Left cardiac atrium (tissue), 4 donors: ENCODE measurements around the gene GALNT15. TPM values are rescaled to one million over a fixed set of nuclear protein-coding genes. Genes with fewer than 3 reads are reported as not detected.

Experiments used
- ATAC-seq, 2 donors: fragments of 200-7000 bp; cut with Tn5 transposase; one replicate each; pipeline ENCODE4 v1.9.1; 2020; ENCODE audit warnings: mild to moderate bottlenecking in 2 of 2, moderate library complexity in 2 of 2
- DNase-seq: peaks from one replicate; pipeline ENCODE4 v3.0.0-alpha.2; 2020
- intact Hi-C, 2 donors: fragments of 100-400 bp; cut with DNase I; formaldehyde crosslinking; loops; one replicate each; pipeline versions ENCODE4 v1.14.1 to v1.15.1; 2022 to 2023
- total RNA-seq, 2 donors: library from RNA; stranded (reverse); fragmentation: NEBNext Ultra II Directional; extraction: Animal tissue kit (Norgen Biotek cat#: 25700); gene quantifications; one replicate each; pipeline ENCODE4 v1.2.1, GENCODE V29; 2021
- donor health status: DM: no; HTN: yes; CAD: no.
- donor health status: DM: no; HTN: yes; CAD: no; lungs with severe emphysema.
- donor health status: DM: yes; HTN: yes; CAD: no.
- donor health status: Dilated cardiomyopathy.

The GALNT15 gene
- total RNA-seq, 2 donors from 2014 or later, result 11.1 to 26.5 TPM

- ATAC-seq (peak; percentile 82 to 83), DNase-seq (peak; percentile 29)
- intact Hi-C loops, result loop anchor here (5.0 to 10.0 kb wide), 2 partner anchors 192 to 619 kb away; no protein-coding TSS in a partner anchor
These were observed 69.4 kb downstream of the GALNT15 start for GRCh38 chr3:16243706-16244490.

DNA sequence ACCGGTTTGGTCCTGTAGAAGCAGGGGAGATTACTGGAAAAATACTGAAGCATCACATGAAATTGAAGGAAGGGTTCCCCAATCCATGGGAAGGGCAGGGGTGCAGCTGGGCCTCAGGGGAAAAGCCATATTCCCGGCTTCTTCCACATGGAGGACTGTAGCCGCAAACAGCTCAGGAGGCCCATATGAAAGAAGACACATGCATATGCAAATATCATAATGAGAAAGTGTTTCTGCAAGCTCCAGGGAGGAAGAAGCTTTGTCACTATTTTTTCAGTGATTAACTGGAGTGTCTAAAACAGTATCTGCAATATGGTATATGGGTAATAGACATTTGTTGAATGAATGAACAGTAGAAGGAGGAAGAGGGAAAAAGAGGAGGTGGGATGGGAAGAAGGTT lies 71.1 kb downstream of the GALNT15 start:
- no peak for ATAC-seq
- intact Hi-C loops, result loop anchor here (5.0 to 10.0 kb wide), 3 partner anchors 68 to 621 kb away; no protein-coding TSS in a partner anchor
- no peak for DNase-seq

DNA sequence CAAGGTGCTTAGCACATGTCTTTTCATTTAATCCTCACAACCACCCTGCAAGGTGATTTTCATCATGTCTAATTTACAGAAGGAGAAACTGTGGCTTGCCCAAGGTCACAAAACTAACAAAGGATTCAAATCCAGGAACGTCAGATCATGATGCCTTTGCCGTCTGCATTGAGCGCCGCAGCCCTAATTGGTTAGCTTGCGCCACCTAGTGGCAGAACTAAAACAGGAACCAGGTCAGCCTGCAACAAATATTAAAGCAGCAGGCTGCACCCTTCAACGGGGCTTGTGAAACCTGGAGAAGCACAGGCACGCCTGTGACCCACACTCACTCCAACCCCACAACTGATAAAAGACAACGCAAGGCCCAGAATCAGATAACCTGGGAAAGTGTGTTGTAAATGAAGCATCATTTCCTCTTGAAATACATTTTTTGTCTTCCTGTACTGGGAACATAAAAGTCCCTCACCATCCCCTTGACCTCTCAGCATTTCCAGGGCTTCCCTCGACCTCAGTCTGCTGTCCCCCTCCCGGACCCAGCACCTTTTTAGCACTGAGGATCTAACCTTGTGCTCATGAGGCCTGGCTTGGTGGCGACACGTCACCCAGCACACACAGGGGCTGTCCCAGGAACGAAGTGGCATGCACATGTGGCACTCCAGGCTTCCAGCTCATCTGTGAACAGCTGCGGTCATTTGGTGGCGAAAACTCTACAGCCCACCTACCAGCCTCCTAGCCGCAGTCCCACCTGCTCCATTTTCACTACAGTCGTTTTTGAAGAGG lies 73.0 kb downstream of the GALNT15 start:
- intact Hi-C loops, result loop anchor here (1.0 to 10.0 kb wide), 4 partner anchors 70 to 623 kb away; no protein-coding TSS in a partner anchor

DNA sequence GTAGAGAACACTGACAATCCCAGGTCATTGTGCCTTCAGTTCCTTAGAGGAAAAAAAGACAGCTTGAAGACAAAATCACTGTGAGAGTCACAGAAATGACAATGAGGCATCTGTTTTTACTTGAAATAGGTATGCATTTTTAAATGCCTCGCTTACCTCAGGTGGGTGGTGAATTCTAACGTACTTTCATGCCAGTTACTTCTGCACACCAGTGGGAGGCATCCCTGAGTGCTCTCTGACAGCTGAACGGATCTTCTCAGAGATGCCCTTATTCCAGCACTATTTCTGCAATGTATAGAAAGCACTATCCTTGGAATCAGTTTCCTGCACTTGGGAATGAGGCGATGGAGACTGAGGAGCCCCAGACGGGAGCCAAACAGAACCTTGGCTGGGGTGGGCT lies 74.1 kb downstream of the GALNT15 start:
- ATAC-seq (no peak), DNase-seq (no peak)
- intact Hi-C loops, result loop anchor here (5.0 to 10.0 kb wide), 3 partner anchors 71 to 624 kb away; no protein-coding TSS in a partner anchor

More for the DNA sequence above, 73.0 kb downstream of the GALNT15 start:
- ATAC-seq (peak; percentile 58 to 68), DNase-seq (peak; percentile 79)

GRCh38 chr3:16249336-16249735 lies 74.9 kb downstream of the GALNT15 start:
- ATAC-seq (no peak), DNase-seq (no peak)
- intact Hi-C loops, result loop anchor here (5.0 to 10.0 kb wide), 3 partner anchors 72 to 625 kb away; no protein-coding TSS in a partner anchor

DNA sequence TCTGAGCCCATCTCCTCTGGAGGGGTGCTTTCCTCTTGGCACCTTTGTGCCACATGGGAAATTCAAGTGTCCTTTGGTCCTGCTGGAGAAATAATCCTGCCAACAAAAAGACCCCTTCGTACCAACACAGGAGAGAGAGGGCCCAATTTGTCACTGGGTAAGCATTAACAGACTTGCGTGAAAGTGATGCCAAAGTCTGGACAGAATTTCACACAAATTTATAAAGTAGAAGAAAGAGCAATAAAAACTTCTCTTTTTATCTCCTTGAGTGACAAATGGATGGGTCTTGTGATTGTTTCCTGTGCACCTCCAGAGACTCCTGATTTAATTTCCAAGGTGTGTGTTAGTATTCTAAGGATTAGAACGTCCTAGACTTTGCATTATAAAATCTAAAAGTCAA lies 75.4 kb downstream of the GALNT15 start:
- intact Hi-C loops, result loop anchor here (5.0 to 10.0 kb wide), 3 partner anchors 73 to 625 kb away; no protein-coding TSS in a partner anchor
- DNase-seq (no peak), ATAC-seq (no peak)

DNA sequence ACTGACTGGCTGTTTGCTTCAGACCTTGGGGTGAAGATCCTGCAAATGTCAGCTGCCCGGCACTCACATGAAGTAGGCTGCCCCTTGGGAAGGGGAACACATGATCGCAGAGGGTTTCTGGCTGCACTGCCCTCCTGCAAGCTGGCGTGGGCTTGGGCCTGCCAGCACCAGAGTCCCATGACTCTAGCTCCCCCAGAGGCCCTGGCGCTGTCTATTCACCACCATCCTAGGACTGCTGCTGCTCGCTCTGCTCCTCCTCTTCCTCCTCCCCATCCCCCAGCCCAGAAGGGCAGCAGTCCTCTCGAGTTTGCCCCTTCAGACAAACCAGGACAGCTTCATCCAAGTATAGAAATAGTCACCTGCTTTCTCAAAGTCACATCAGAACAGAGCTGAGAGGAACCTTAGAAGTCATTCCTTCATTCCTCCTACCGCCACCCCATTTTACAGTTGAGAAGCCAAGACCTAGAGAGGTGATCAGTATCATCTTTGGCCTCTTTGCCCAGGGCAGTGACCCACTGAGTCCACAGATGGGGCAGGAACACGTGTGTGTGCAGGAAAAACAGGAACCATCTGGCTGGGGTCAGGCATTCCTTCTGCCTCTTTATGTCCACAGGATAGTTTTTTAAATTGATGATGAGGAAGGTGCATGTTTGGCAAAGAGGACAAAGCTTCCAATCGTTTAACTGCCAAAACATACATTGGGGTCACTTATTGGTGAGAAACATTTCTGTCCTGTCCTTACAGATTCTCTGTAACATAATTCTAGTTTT lies 77.0 kb downstream of the GALNT15 start:
- DNase-seq (no peak), ATAC-seq (no peak)
- intact Hi-C loops, result no loop called here

- no peak for ATAC-seq
- DNase-seq, result no peak
- intact Hi-C loops, result no loop called here
These were observed 77.9 kb downstream of the GALNT15 start for GRCh38 chr3:16252243-16252978.

GRCh38 chr3:16252988-16253387 lies 78.5 kb downstream of the GALNT15 start:
- intact Hi-C loops, result no loop called here
- ATAC-seq, result no peak
- no peak for DNase-seq

- intact Hi-C loops, result no loop called here
- DNase-seq (peak; percentile 63), ATAC-seq (peak; percentile 85 to 88)
These were observed 79.1 kb downstream of the GALNT15 start for GRCh38 chr3:16253601-16254000.

DNA sequence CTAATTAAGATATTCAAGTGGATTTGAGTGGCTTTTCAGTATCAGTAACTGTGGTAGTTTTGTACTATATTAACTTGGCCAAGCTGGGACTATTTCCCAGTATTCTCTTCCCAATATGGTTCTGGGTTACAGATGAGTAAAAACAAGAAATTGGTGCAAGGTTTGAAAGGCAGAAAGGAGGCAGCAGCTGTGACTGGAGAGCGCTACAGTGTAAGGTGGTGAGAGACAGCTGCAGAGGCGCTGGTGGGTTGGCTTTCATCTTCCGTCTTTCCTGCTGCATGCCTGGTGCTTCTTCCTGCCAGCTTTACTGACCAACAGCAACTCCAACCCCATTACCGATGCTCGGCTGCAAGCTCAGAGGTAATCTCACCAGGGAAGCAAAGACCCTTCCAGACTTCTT lies 80.4 kb downstream of the GALNT15 start:
- DNase-seq (no peak), ATAC-seq (no peak)
- intact Hi-C loops, result loop anchor here in 1 of 2 donors (5.0 kb wide), 1 partner anchor 398 kb away; no protein-coding TSS in a partner anchor

DNA sequence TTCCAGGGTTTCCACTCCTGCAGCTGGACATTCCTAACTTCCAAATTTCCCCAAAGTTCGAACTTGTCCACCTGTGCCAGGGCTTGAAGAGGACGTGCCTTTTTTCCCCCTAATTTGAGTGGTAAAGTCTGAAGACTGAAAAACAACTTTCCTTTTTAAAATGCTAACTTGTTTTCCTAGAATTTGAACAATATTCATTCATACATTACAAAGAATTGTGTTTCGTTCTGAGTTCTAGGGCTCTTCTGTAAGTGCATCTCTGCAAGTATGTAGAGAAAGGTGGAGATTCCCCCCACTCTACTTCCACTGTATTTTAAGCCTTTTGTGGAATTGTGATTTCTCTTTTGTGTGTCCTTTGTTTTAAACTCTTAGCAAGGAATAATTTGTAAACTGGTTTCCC lies 80.8 kb downstream of the GALNT15 start:
- no peak for DNase-seq
- intact Hi-C loops, result loop anchor here in 1 of 2 donors (5.0 kb wide), 1 partner anchor 398 kb away; no protein-coding TSS in a partner anchor
- no peak for ATAC-seq

- intact Hi-C loops, result loop anchor here in 1 of 2 donors (5.0 kb wide), 1 partner anchor 398 kb away; no protein-coding TSS in a partner anchor
- ATAC-seq (no peak), DNase-seq (no peak)
These were observed 81.2 kb downstream of the GALNT15 start for GRCh38 chr3:16255726-16256125.

DNA sequence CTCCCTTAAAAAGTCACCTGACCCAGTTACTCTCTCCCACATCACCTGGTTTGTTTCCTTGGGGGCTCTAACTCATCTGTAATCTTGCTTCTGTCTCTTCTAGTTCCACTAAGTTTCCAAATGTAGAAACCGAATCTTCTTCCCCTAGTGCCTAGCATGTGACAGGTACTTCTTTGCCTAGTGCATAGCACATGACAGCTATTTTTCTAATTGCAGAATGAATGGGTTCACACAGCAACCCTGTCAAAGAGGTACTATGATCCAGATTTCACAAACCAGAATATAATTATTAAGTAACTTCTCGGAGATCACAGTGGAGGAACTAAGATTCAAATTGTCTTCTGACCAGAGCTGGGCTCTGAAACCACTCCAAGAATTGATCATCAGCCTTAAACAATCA lies 82.8 kb downstream of the GALNT15 start:
- DNase-seq (no peak), ATAC-seq (no peak)
- intact Hi-C loops, result loop anchor here in 1 of 2 donors (5.0 kb wide), 1 partner anchor 400 kb away; no protein-coding TSS in a partner anchor

GRCh38 chr3:16258177-16258576 lies 83.7 kb downstream of the GALNT15 start:
- ATAC-seq, result no peak
- intact Hi-C loops, result loop anchor here in 1 of 2 donors (5.0 kb wide), 1 partner anchor 401 kb away; no protein-coding TSS in a partner anchor
- DNase-seq, result no peak

DNA sequence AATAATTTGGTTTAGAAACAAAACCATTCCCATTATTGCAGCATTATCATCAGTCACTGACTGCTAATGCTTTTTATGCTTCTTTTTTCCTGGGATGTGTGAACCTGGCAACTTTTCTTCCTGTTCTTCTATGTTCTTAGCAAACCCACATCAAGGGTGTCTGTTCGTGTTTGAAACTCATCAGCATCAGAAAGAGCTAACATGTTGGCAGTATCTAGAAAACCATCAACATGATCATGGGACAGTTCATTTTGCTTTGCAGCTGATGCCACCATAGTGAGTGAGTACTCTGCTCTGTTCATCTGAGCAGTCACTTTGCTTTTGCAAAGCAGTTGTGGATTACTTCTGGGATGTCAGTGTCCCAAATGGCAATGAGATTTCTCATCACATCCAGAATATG lies 84.4 kb downstream of the GALNT15 start:
- ATAC-seq (no peak), DNase-seq (no peak)
- intact Hi-C loops, result loop anchor here in 1 of 2 donors (5.0 kb wide), 1 partner anchor 402 kb away; no protein-coding TSS in a partner anchor

- DNase-seq, result no peak
- ATAC-seq, result no peak
- intact Hi-C loops, result no loop called here
These were observed 85.6 kb downstream of the GALNT15 start for GRCh38 chr3:16260046-16260445.

DNA sequence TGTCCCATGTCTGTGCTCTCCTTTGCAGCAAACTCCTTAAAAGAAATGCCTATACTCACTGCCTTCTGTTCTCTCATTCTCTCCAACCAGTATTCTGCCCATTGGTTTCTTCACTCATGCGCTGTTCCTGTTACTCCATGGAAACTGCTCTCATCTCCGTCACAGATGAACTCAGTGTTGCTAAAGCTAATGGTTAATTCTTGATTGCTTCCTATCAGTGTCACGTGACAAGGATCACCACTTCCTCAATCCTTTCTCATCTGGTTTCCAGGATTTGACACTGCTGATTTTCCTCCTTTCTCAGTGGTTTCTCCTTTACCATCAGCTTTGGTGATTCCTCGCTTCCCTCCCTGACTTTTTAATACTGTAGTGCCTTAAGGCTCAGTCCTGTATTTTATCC lies 87.7 kb downstream of the GALNT15 start:
- ATAC-seq, result no peak
- DNase-seq, result no peak
- intact Hi-C loops, result no loop called here
